ENCODE data around the gene CDIP1.

DNA sequence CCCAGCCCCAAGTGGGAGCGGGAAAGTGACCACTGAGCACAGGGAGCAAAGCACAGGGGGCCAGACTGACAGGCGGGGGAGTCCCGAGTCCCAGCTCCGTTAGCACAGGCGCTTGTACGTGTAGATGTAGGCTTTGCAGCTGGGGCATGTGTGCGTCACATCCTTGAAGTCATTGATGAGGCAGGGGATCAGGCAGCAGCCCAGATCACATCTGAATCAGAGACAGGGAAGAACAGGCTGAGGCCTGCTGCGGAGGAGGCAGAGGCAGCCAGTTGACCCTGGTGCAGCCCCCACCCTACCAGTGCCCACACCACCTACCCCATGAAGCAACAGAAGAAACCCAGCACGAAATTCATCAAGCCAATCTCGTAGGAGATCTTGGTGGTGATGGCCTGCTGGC, 26.1 kb downstream of the CDIP1 start:
- TF ChIP-seq CTCF (IDR thresholded peaks at IDR 0.05) = no peak
- TF ChIP-seq POLR2A (IDR thresholded peaks at IDR 0.05; ENCODE audit: low read depth) = no peak
- no peak for TF ChIP-seq EP300 (IDR thresholded peaks at IDR 0.05)

Data from esophagus muscularis mucosa (tissue), 4 donors.